ENCODE results near the gene FGF21. TPM values are rescaled to one million over a fixed set of nuclear protein-coding genes. Genes with fewer than 3 reads are reported as not detected.
A peak's percentile ranks its signal among the peaks of the same experiment; 100 is the strongest.
"Not testable (repeated sequence)": the region's sequence is repeated elsewhere in the genome, so short reads cannot be mapped to it uniquely, and the experiment has no call there.

Gene FGF21
- total and polyA plus RNA-seq, 11 donors: not detected

- no peaks in the 10 kb centered on the region for H3K36me3 ChIP-seq
- DNase-seq: no peak
- intact Hi-C loops (cut with DNase I): loop anchor here in 5 of 10 donors (2.0 to 10.0 kb wide), 4 partner anchors 107 to 138 kb away; partner anchors contain the start of genes CA11 (in 2 of the 5) and NTN5 (in 2 of the 5)
- no peaks in the 10 kb centered on the region for H3K9me3 ChIP-seq
- 59 to 74% (median 66%) methylated on average over 5 of the region's 5 CpGs for WGBS, 4 donors
- peak in 6 of 12 donors; percentile 19 to 45 (median 33) for TF ChIP-seq CTCF (IDR thresholded peaks at IDR 0.05)
- no peak for TF ChIP-seq POLR2A (IDR thresholded peaks at IDR 0.05)
- no peaks in the 10 kb centered on the region for H3K27me3 ChIP-seq
- no peak overlapping the region for H3K27ac ChIP-seq
- ATAC-seq: no peak
- peaks cover 0 to 26% (median 8%) of the 10 kb centered on the region in 12 donors for H3K4me1 ChIP-seq
- no peak overlapping the region for H3K4me3 ChIP-seq
These were observed 29.2 kb downstream of the FGF21 start for GRCh38 chr19:48784527-48784926.

DNA sequence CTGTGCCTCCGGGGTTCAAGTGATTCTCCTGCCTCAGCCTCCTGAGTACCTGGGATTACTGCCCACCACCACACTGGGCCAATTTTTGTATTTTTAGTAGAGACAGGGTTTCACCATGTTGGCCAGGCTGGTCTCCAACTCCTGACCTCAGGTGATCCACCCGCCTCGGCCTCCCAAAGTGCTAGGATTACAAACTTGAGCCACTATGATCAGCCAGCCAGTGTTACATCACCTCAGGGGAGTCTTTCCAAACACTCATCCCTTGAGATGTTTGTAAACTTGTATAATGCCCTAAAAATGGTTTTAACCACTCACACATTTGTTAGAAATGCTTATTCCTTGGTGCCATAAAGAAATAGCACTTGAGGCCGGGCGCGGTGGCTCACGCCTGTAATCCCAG, 31.1 kb downstream of the FGF21 start:
- not testable (repeated sequence) for ATAC-seq, DNase-seq, H3K27ac ChIP-seq, H3K36me3 ChIP-seq, H3K9me3 ChIP-seq, H3K27me3 ChIP-seq, H3K4me3 ChIP-seq
- H3K4me1 ChIP-seq: peaks cover 0 to 14% (median 2%) of the 10 kb centered on the region in 12 donors
- intact Hi-C loops (cut with DNase I): loop anchor here in 7 of 10 donors (5.0 to 10.0 kb wide), 4 partner anchors 109 to 186 kb away; partner anchors contain the start of genes NTN5 (in 2 of the 7) and CA11 (in 1 of the 7)
- WGBS, 4 donors: 95 to 97% (median 96%) methylated on average over 7 of the region's 7 CpGs

DNA sequence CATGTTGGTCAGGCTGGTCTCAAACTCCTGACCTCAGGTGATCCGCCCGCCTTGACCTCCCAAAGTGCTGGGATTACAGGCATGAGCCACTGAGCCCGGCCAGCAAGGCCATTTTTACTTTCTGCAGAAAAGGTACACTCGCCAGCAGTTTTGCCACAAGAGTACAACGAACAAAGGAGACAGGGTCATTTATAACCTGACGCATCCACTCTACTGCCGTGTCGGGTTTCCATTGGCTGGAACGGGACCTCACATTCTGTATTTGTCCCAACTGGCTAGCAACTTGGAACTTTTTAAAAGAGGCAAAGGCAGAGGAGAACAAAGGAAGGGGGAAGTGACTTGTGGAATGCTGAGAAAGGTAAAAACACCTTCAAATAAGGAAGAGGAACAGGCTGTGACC, 32.0 kb downstream of the FGF21 start:
- not testable (repeated sequence) for H3K4me3 ChIP-seq, H3K4me1 ChIP-seq, H3K9me3 ChIP-seq, H3K36me3 ChIP-seq, H3K27me3 ChIP-seq, ATAC-seq, H3K27ac ChIP-seq, DNase-seq
- intact Hi-C loops (cut with DNase I): loop anchor here in 7 of 10 donors (5.0 to 10.0 kb wide), 4 partner anchors 110 to 185 kb away; partner anchors contain the start of genes NTN5 (in 2 of the 7) and CA11 (in 1 of the 7)
- 87 to 92% (median 89%) methylated on average over 9 of the region's 9 CpGs for WGBS, 4 donors

- Histone ChIP-seq H3K4me1 (peaks cover 0 to 13% (median 7%) of the 10 kb centered on the region in 12 donors), H3K27ac (no peak overlapping the region), H3K36me3 (no peaks in the 10 kb centered on the region), H3K9me3 (no peaks in the 10 kb centered on the region), H3K27me3 (no peaks in the 10 kb centered on the region), H3K4me3 (no peak overlapping the region)
- DNase-seq: no peak
- no peak for TF ChIP-seq POLR2A (IDR thresholded peaks at IDR 0.05)
- intact Hi-C loops (cut with DNase I): loop anchor here in 3 of 10 donors (5.0 to 10.0 kb wide), 3 partner anchors 148 to 182 kb away; partner anchors contain the start of gene CA11 (in 1 of the 3)
- WGBS, 4 donors: 72 to 85% (median 74%) methylated on average over 8 of the region's 8 CpGs
- no peak for ATAC-seq
These were observed 37.9 kb downstream of the FGF21 start for GRCh38 chr19:48793271-48793670.

GRCh38 chr19:48794291-48794690, 39.0 kb downstream of the FGF21 start:
- DNase-seq: no peak
- Histone ChIP-seq H3K36me3 (no peaks in the 10 kb centered on the region), H3K27me3 (no peaks in the 10 kb centered on the region), H3K4me1 (peaks cover 0 to 13% (median 7%) of the 10 kb centered on the region in 12 donors), H3K4me3 (no peak overlapping the region), H3K9me3 (no peaks in the 10 kb centered on the region), H3K27ac (peak overlapping the region in 2 of 12 donors; percentile 77 to 91)
- intact Hi-C loops (cut with DNase I): loop anchor here in 6 of 10 donors (2.0 to 10.0 kb wide), 6 partner anchors 19 to 181 kb away; partner anchors contain the start of genes CA11 (in 1 of the 6) and HSD17B14 (in 1 of the 6)
- no peak for ATAC-seq
- 85 to 93% (median 87%) methylated on average over 6 of the region's 6 CpGs for WGBS, 4 donors
- no peak for TF ChIP-seq POLR2A (IDR thresholded peaks at IDR 0.05)
- no peak for TF ChIP-seq CTCF (IDR thresholded peaks at IDR 0.05)
